ENCODE data around the gene MOB3A. TPM values are rescaled to one million over a fixed set of nuclear protein-coding genes. Genes with fewer than 3 reads are reported as not detected.
A peak's percentile ranks its signal among the peaks of the same experiment; 100 is the strongest.

Gene MOB3A
- total and polyA plus RNA-seq, 2 experiments from 2014 or later: 53.1 to 53.7 TPM

DNA sequence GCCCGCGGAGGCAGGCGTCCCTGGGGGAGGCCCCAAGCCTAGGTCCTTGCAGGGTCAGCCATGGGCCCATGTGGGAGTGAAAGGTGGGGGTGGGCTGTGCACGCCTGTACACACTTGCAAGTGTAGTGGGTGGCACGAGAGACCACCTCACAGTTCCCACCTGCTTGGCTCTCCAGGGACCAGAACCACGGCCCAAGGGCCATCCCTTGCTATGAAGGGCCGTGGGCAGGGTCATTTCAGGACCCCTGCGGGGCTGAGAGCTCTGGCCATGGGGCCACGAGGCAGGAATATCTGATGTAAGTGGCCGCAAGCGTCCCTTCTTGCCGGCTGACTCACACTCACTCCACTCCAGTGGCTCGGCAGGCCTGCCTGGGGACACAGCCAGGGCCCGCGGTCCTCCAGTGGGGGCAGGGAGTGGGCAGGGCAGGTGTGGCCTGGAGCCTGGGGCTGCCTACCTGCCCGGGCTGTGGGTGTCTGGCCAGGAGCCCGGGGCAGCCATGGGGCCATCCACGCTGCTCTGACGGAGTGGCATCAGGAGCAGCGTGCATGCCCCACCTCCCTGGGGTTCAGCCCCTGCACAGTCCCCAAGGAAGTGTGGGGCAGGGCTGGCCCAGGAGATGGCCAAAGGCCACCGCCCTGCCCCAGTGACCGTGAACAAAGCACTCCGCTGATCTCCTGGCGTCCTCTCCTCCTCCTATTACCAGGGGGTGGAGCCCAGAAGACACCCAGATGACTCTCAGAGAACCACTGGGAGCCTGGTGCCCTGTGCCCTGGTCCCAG lies 36.5 kb downstream of the MOB3A start:
- in situ Hi-C loops (cut with MboI): no loop called here
- Histone ChIP-seq H3K4me2 (ENCODE audit: unreplicated experiment) (peak overlapping the region; percentile 76), H3K36me3 (ENCODE audit: low read depth) (no peaks in the 10 kb centered on the region), H3K9ac (peak overlapping the region; percentile 91), H3K27ac (peak overlapping the region; percentile 98), H3K4me3 (0 out of 2 replicates have a peak overlapping the region, but pooled peaks have one; percentile 13), H3K27me3 (replicated peaks; ENCODE audit: insufficient read depth) (no peaks in the 10 kb centered on the region), H3K4me1 (ENCODE audit: insufficient read depth) (peaks cover 34% of the 10 kb centered on the region), H3F3A (ENCODE audit: insufficient read depth) (peaks cover 11% of the 10 kb centered on the region), H3K79me2 (ENCODE audit: insufficient read depth) (no peaks in the 10 kb centered on the region), H2AFZ (peak overlapping the region; percentile 28; the same call in 1 of the 2 replicates), H4K20me1 (ENCODE audit: insufficient read depth) (no peaks in the 10 kb centered on the region), H3K9me2 (ENCODE audit: insufficient read depth) (no peaks in the 10 kb centered on the region), H3K9me3 (ENCODE audit: low read depth) (no peaks in the 10 kb centered on the region)
- 18 to 25% methylated on average over 18 to 22 of the region's 24 CpGs for WGBS, 2 experiments (ENCODE audit: low coverage in 1 of 2, low lambda C conversion rate in 2 of 2, missing lambda C conversion rate in 2 of 2)
- peak; percentile 93 for DNase-seq
- TF ChIP-seq EZH2 (IDR thresholded peaks at IDR 0.05; ENCODE audit: insufficient read depth, poor library complexity, severe bottlenecking) (no peak), EZH2phosphoT487 (IDR thresholded peaks at IDR 0.05; ENCODE audit: insufficient read depth, low read depth) (no peak)

DNA sequence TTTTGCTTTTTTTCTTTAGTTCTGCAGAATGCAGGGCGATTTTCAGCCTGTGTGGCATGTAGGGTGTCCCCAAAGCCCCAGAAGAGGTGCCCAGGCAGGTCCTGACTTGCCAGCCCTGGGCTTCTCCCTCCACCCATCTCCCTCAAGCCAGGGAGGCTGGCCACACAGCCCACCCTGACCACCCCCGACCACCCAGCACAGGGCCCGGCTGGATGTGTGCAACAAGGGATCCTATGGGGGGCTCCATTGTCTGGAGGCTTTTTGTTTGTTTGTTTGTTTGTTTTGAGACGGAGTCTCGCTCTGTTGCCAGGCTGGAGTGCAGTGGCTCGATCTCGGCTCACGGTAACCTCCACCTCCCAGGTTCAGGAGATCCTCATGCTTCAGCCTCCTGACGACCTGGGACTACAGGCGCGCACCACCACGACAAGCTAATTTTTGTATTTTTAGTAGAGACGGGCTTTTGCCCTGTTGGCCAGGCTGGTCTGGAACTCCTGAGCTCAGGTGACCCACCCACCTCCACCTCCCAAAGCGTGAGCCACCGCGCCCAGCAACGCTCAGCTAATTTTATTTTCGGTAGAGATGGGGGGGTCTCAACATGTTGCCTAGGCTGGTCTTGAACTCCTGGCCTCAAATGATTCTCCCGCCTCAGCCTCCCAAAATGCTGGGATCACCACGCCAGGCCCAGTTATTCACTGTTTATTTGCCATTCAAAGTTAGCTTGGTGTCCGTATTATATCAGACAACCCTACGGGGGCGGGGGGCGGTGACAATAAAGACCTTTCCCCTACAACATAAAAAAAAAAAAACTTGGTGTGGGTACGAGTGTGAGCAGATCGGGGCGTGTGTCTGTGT lies 37.3 kb downstream of the MOB3A start:
- in situ Hi-C loops (cut with MboI): no loop called here
- H3K4me2 ChIP-seq (ENCODE audit: unreplicated experiment): peak overlapping the region; percentile 76
- DNase-seq: no peak

DNA sequence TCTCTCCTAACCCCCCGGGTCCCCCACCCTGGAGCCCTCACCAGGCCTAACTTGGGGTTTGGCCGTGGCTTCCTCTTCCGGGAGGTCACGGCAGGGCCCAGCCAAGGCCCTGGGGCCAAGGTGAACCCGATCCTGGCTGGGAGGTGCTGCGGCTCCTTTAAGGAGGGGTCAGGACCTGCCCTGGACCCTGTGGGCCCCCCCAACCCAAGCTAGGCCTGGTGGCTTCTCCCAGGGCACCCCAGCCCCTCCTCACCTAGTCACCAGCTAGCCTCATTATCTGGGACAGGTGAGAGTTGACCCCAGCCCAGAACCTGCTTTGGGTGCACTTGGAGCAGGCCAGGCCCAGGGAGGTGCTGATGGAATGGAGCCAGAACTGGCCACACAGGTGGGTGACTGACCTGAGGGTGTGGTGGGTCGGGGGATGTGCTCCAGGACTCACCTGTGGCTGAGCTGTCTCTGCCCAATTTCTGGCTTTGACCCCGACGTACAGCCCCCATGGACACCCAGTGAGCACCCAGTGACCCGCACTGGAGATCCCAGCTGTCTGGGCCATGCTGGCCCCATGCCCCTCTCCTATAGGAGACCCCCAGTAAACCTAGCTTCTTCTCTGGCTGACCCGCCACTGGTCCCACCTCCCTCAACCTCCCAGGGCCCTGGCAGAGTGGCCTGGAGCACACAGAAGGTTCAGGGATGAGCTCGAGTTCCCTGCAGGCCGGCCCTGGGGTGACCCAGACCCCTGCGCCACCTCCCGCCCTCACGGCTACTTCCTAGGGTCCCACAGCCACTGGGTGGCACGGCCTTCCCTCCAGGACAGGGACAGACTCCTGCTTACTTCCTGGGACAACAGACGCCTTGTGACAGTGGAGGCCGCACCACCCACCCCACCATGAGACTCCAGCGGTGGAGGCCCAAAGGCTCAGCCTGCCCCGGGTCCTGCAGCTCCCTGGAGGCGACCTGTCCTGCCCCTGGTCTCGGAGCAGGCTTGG lies 38.3 kb downstream of the MOB3A start:
- Histone ChIP-seq H3K27ac (peak overlapping the region; percentile 98), H3K4me3 (no peak overlapping the region), H3K4me2 (ENCODE audit: unreplicated experiment) (no peak overlapping the region), H3K9me2 (ENCODE audit: insufficient read depth) (no peaks in the 10 kb centered on the region), H3K79me2 (ENCODE audit: insufficient read depth) (no peaks in the 10 kb centered on the region), H3K4me1 (ENCODE audit: insufficient read depth) (peaks cover 33% of the 10 kb centered on the region), H4K20me1 (ENCODE audit: insufficient read depth) (no peaks in the 10 kb centered on the region), H2AFZ (no peak overlapping the region), H3K9ac (no peak overlapping the region), H3F3A (ENCODE audit: insufficient read depth) (peaks cover 11% of the 10 kb centered on the region), H3K27me3 (replicated peaks; ENCODE audit: insufficient read depth) (no peaks in the 10 kb centered on the region), H3K9me3 (ENCODE audit: low read depth) (no peaks in the 10 kb centered on the region), H3K36me3 (ENCODE audit: low read depth) (no peaks in the 10 kb centered on the region)
- DNase-seq: no peak
- in situ Hi-C loops (cut with MboI): no loop called here
- WGBS, 2 experiments (ENCODE audit: low coverage in 1 of 2, low lambda C conversion rate in 2 of 2, missing lambda C conversion rate in 2 of 2): 93 to 94% methylated on average over 19 to 23 of the region's 23 CpGs
- no peak for TF ChIP-seq EZH2 (IDR thresholded peaks at IDR 0.05; ENCODE audit: insufficient read depth, poor library complexity, severe bottlenecking)
- TF ChIP-seq EZH2phosphoT487 (IDR thresholded peaks at IDR 0.05; ENCODE audit: insufficient read depth, low read depth): no peak

More for the DNA sequence above, 37.3 kb downstream of the MOB3A start:
- Histone ChIP-seq H3K79me2 (ENCODE audit: insufficient read depth) (no peaks in the 10 kb centered on the region), H3K4me3 (no peak overlapping the region), H3K4me1 (ENCODE audit: insufficient read depth) (peaks cover 33% of the 10 kb centered on the region), H2AFZ (0 out of 2 replicates have a peak overlapping the region, but pooled peaks have one; percentile 22), H3K27me3 (replicated peaks; ENCODE audit: insufficient read depth) (no peaks in the 10 kb centered on the region), H3F3A (ENCODE audit: insufficient read depth) (peaks cover 11% of the 10 kb centered on the region), H3K9me3 (ENCODE audit: low read depth) (no peaks in the 10 kb centered on the region), H3K9me2 (ENCODE audit: insufficient read depth) (no peaks in the 10 kb centered on the region), H3K36me3 (ENCODE audit: low read depth) (no peaks in the 10 kb centered on the region), H3K27ac (peak overlapping the region; percentile 98), H3K9ac (peak overlapping the region; percentile 91), H4K20me1 (ENCODE audit: insufficient read depth) (no peaks in the 10 kb centered on the region)
- TF ChIP-seq EZH2phosphoT487 (IDR thresholded peaks at IDR 0.05; ENCODE audit: insufficient read depth, low read depth) (no peak), EZH2 (IDR thresholded peaks at IDR 0.05; ENCODE audit: insufficient read depth, poor library complexity, severe bottlenecking) (no peak)
- 83 to 86% methylated on average over 27 of the region's 27 CpGs for WGBS, 2 experiments (ENCODE audit: low coverage in 1 of 2, low lambda C conversion rate in 2 of 2, missing lambda C conversion rate in 2 of 2)
